ENCODE measurements around the gene DMBX1. TPM values are rescaled to one million over a fixed set of nuclear protein-coding genes. Genes with fewer than 3 reads are reported as not detected.

DMBX1 gene
- total RNA-seq, 1 experiment from 2014 or later = 2.3 TPM

DNA sequence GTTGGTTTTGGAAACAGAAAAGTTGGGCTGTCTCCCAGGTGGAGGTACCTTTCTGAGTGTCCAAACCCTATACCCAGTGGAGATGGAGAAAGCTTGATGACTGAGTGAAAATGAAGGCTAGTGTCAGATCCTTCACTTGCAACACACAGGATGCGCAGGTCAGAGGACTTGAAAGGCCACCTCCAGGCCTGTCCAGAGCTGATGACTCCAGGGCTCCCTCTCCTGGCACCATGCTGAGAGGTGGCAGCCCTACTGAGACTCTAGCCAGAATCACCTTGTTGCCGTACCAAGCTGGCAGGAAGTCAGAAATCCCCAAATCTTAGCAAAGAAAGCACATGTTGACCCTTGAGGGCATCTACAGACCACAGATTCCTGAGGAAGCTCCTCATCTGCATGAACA lies 45.4 kb downstream of the DMBX1 start:
- peaks cover 11 to 20% of the 10 kb centered on the region in 2 experiments for H3K4me1 Mint-ChIP-seq

More for the DNA sequence above, 45.4 kb downstream of the DMBX1 start:
- Histone ChIP-seq H4K8ac (replicated peaks; ENCODE audit: insufficient read length, low read depth, low read length) (no peak overlapping the region), H3K27ac (ENCODE audit: insufficient read length, low read depth, low read length) (no peak overlapping the region), H4K20me1 (ENCODE audit: control insufficient read depth, insufficient read depth, insufficient read length) (no peaks in the 10 kb centered on the region), H2BK120ac (ENCODE audit: low read depth, low read length, poor library complexity, severe bottlenecking) (no peak overlapping the region), H3K79me2 (ENCODE audit: insufficient read depth, low read length) (no peaks in the 10 kb centered on the region), H3K4me1 (ENCODE audit: insufficient read depth, low read length) (no peaks in the 10 kb centered on the region), H2AFZ (ENCODE audit: low read length) (no peak overlapping the region), H3K18ac (ENCODE audit: insufficient read length, low read depth, low read length) (no peak overlapping the region), H3K23ac (ENCODE audit: insufficient read length, low read depth, low read length) (no peak overlapping the region), H3K79me1 (ENCODE audit: insufficient read depth, low read depth, low read length, poor library complexity, severe bottlenecking) (no peaks in the 10 kb centered on the region), H2BK5ac (ENCODE audit: insufficient read length, low read length) (no peak overlapping the region), H3K23me2 (ENCODE audit: insufficient read length, low read depth, low read length, poor library complexity, severe bottlenecking) (peaks cover 3% of the 10 kb centered on the region), H3K4ac (ENCODE audit: low read depth, low read length) (no peak overlapping the region), H3K9ac (ENCODE audit: extremely low read depth, insufficient read length, low read length) (no peak overlapping the region), H3T11ph (ENCODE audit: low read length) (no peak overlapping the region), H3K4me2 (ENCODE audit: insufficient read depth, insufficient read length, low read length) (no peak overlapping the region), H2BK15ac (ENCODE audit: low read depth, low read length) (no peak overlapping the region), H2BK12ac (ENCODE audit: insufficient read length, low read depth, low read length) (no peak overlapping the region), H3K56ac (ENCODE audit: insufficient read length, low read depth, low read length) (no peak overlapping the region), H4K91ac (ENCODE audit: insufficient read length, low read depth, low read length) (no peak overlapping the region), H3K9me3 (ENCODE audit: control insufficient read depth, low read depth, low read length) (no peaks in the 10 kb centered on the region), H2BK20ac (ENCODE audit: low read depth, low read length, poor library complexity, severe bottlenecking) (no peak overlapping the region), H3K27me3 (ENCODE audit: insufficient read depth, low read length) (peaks cover 29% of the 10 kb centered on the region), H2AK5ac (ENCODE audit: insufficient read length, low read length) (no peak overlapping the region), H3K14ac (ENCODE audit: insufficient read depth, low read length) (no peak overlapping the region), H4K5ac (ENCODE audit: insufficient read length, low read depth, low read length) (no peak overlapping the region)
- Mint-ChIP-seq H3K27ac (no peak overlapping the region), H3K27me3 (ENCODE audit: low read depth) (peaks cover 94% of the 10 kb centered on the region), H3K9me3 (peaks cover 0 to 2% of the 10 kb centered on the region in 2 experiments; a peak in 2 of 5 replicates), H3K36me3 (ENCODE audit: insufficient read depth in 1 of 3, low read depth in 3 of 3) (no peaks in the 10 kb centered on the region), H3K4me3 (no peak overlapping the region)
- DNase-seq = no peak
- WGBS (ENCODE audit: extremely low coverage, insufficient read length, low lambda C conversion rate) = no CpG with 5 or more reads among the region's 2 CpGs
- TF ChIP-seq, protein P1, sequence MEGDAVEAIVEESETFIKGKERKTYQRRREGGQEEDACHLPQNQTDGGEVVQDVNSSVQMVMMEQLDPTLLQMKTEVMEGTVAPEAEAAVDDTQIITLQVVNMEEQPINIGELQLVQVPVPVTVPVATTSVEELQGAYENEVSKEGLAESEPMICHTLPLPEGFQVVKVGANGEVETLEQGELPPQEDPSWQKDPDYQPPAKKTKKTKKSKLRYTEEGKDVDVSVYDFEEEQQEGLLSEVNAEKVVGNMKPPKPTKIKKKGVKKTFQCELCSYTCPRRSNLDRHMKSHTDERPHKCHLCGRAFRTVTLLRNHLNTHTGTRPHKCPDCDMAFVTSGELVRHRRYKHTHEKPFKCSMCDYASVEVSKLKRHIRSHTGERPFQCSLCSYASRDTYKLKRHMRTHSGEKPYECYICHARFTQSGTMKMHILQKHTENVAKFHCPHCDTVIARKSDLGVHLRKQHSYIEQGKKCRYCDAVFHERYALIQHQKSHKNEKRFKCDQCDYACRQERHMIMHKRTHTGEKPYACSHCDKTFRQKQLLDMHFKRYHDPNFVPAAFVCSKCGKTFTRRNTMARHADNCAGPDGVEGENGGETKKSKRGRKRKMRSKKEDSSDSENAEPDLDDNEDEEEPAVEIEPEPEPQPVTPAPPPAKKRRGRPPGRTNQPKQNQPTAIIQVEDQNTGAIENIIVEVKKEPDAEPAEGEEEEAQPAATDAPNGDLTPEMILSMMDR (conservative IDR thresholded peaks at IDR 0.05) = no peak; the same call in 1 of the 3 replicates
